Subcutaneous adipose tissue (tissue), 4 donors: ENCODE measurements around the gene LCOR. TPM values are rescaled to one million over a fixed set of nuclear protein-coding genes. Genes with fewer than 3 reads are reported as not detected.

ENCODE experiments used
- CTCF ChIP-seq: fragments of 450-650 bp; IDR thresholded peaks from one replicate; pipeline ENCODE4 v1.5.1; 2016; ENCODE audit warnings: low read depth, mild to moderate bottlenecking, control low read depth, antibody characterized with exemption, moderate library complexity
- total RNA-seq, 4 donors: library from RNA; depleted of rRNA; stranded (reverse); fragments of >200 nt; gene quantifications; one replicate each; pipeline ENCODE4 v1.1.0, GENCODE V29; 2016

LCOR gene
- total RNA-seq, 4 donors from 2014 or later: 23.6 to 45.2 (median 32.9) TPM

- TF ChIP-seq CTCF: no peak
Measured at GRCh38 chr10:96910488-96911395, 78.6 kb downstream of the LCOR start.

GRCh38 chr10:96912405-96912804, 80.3 kb downstream of the LCOR start:
- TF ChIP-seq CTCF: no peak

GRCh38 chr10:96913906-96914305, 81.8 kb downstream of the LCOR start:
- TF ChIP-seq CTCF: no peak

- no peak for TF ChIP-seq CTCF
Measured at GRCh38 chr10:96917628-96918027, 85.5 kb downstream of the LCOR start.

GRCh38 chr10:96918214-96919002, 86.3 kb downstream of the LCOR start:
- no peak for TF ChIP-seq CTCF

- TF ChIP-seq CTCF: no peak
Measured at GRCh38 chr10:96919785-96920430, 87.8 kb downstream of the LCOR start.

- TF ChIP-seq CTCF: no peak
Measured at GRCh38 chr10:96921655-96922054, 89.6 kb downstream of the LCOR start.
